Measurements from ENCODE around the gene TSHZ2.

DNA sequence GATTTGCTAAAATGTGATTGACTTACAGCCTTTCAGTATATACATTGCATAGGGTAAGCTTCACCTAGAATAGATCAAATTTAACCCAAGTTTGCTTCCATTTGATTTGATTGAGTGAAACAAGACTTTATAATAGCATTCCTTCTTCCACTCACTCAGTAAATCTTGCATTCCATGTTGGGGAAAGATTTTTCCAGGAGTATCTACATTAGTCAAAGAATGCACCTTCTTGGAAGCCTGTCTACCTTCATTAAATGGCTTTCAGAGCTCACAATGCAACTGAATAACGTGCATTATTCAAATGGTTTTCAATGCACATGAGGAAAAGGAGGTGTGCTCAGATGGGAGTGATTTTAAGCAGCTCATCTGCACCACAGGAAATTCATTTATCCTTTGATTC is 38.3 kb upstream of the TSHZ2 start:
- TF ChIP-seq GATA2 (IDR thresholded peaks at IDR 0.05; ENCODE audit: low read depth, low read length) (no peak), GATA3 (IDR thresholded peaks at IDR 0.05; ENCODE audit: low read depth, low read length) (no peak)
